H9 (cell line): Measurements from ENCODE around the gene PYDC1. TPM values are rescaled to one million over a fixed set of nuclear protein-coding genes. Genes with fewer than 3 reads are reported as not detected.

Source experiments
- DNase-seq: peaks from one replicate; pipeline ENCODE4 v3.0.0-alpha.2; 2017
- H2AFZ ChIP-seq: one replicate; pipeline ENCODE4 v1.6.1; 2013; ENCODE audit warnings: mild to moderate bottlenecking, low read length, control low read depth, moderate library complexity
- H2AK5ac ChIP-seq: 2 replicates; pipeline ENCODE4 v1.6.1; 2013; ENCODE audit warnings: low read length, control low read depth, mixed read lengths; ENCODE audit not compliant: insufficient read length
- H2BK120ac ChIP-seq: one replicate; pipeline ENCODE4 v1.6.1; 2013; ENCODE audit warnings: low read depth, mild to moderate bottlenecking, low read length, control low read depth, inconsistent platforms; ENCODE audit not compliant: poor library complexity, severe bottlenecking
- H2BK12ac ChIP-seq: 2 replicates; pipeline ENCODE4 v1.6.1; 2013; ENCODE audit warnings: low read length, control low read depth, mixed read lengths, low read depth; ENCODE audit not compliant: insufficient read length
- H2BK15ac ChIP-seq: 2 replicates; pipeline ENCODE4 v1.6.1; 2013; ENCODE audit warnings: low read depth, low read length, control low read depth
- H2BK20ac ChIP-seq: one replicate; pipeline ENCODE4 v1.6.1; 2013; ENCODE audit warnings: low read depth, mild to moderate bottlenecking, low read length, control low read depth, inconsistent platforms; ENCODE audit not compliant: poor library complexity, severe bottlenecking
- H2BK5ac ChIP-seq: 2 replicates; pipeline ENCODE4 v1.6.1; 2013; ENCODE audit warnings: low read length, control low read depth, mixed read lengths; ENCODE audit not compliant: insufficient read length
- H3K14ac ChIP-seq: 2 replicates; pipeline ENCODE4 v1.6.1; 2013; ENCODE audit warnings: low read length, control low read depth; ENCODE audit not compliant: insufficient read depth
- H3K18ac ChIP-seq: 2 replicates; pipeline ENCODE4 v1.6.1; 2013; ENCODE audit warnings: low read depth, mild to moderate bottlenecking, mixed read lengths, low read length, control low read depth; ENCODE audit not compliant: insufficient read length
- H3K23ac ChIP-seq: 2 replicates; pipeline ENCODE4 v1.6.1; 2013; ENCODE audit warnings: low read length, control low read depth, mixed read lengths, low read depth; ENCODE audit not compliant: insufficient read length
- H3K23me2 ChIP-seq: 2 replicates; pipeline ENCODE4 v1.6.1; 2013; ENCODE audit warnings: low read depth, mild to moderate bottlenecking, mixed read lengths, low read length, control low read depth; ENCODE audit not compliant: insufficient read length, poor library complexity, severe bottlenecking
- H3K27ac ChIP-seq: 2 replicates; pipeline ENCODE4 v1.5.1; 2013; ENCODE audit warnings: low read length, control low read depth, mixed read lengths, low read depth; ENCODE audit not compliant: insufficient read length
- H3K27me3 ChIP-seq: 2 replicates; pipeline ENCODE4 v1.6.1; 2013; ENCODE audit warnings: low read length, control low read depth, inconsistent platforms; ENCODE audit not compliant: insufficient read depth
- H3K4ac ChIP-seq: 2 replicates; pipeline ENCODE4 v1.6.1; 2013; ENCODE audit warnings: low read depth, mild to moderate bottlenecking, control low read depth, inconsistent platforms, low read length, moderate library complexity
- H3K4me1 ChIP-seq: 2 replicates; pipeline ENCODE4 v1.6.1; 2013; ENCODE audit warnings: low read length, control low read depth, inconsistent platforms; ENCODE audit not compliant: insufficient read depth
- H3K4me2 ChIP-seq: 2 replicates; pipeline ENCODE4 v1.6.1; 2013; ENCODE audit warnings: low read length, control low read depth, mixed read lengths; ENCODE audit not compliant: insufficient read length, insufficient read depth
- H3K56ac ChIP-seq: 2 replicates; pipeline ENCODE4 v1.6.1; 2013; ENCODE audit warnings: low read depth, mild to moderate bottlenecking, mixed read lengths, low read length, control low read depth; ENCODE audit not compliant: insufficient read length
- H3K79me1 ChIP-seq: 2 replicates; pipeline ENCODE4 v1.6.1; 2013; ENCODE audit warnings: low read depth, mild to moderate bottlenecking, moderate library complexity, low read length, control low read depth, inconsistent platforms; ENCODE audit not compliant: insufficient read depth, poor library complexity, severe bottlenecking
- H3K79me2 ChIP-seq: 2 replicates; pipeline ENCODE4 v1.6.1; 2013; ENCODE audit warnings: low read length, control low read depth, inconsistent platforms; ENCODE audit not compliant: insufficient read depth
- H3K9ac ChIP-seq: 2 replicates; pipeline ENCODE4 v1.6.1; 2013; ENCODE audit warnings: low read length, control low read depth, mixed read lengths; ENCODE audit not compliant: insufficient read length; ENCODE audit errors: extremely low read depth
- H3K9me3 ChIP-seq: one replicate; pipeline ENCODE4 v1.6.1; 2013; ENCODE audit warnings: low read depth, low read length, inconsistent platforms; ENCODE audit not compliant: control insufficient read depth
- H3T11ph ChIP-seq: one replicate; pipeline ENCODE4 v1.6.1; 2013; ENCODE audit warnings: mild to moderate bottlenecking, low read length, control low read depth, inconsistent platforms
- H4K20me1 ChIP-seq: one replicate; pipeline ENCODE4 v1.6.1; 2013; ENCODE audit not compliant: control insufficient read depth, insufficient read length, insufficient read depth
- H4K5ac ChIP-seq: 2 replicates; pipeline ENCODE4 v1.6.1; 2013; ENCODE audit warnings: low read depth, mild to moderate bottlenecking, mixed read lengths, low read length, control low read depth; ENCODE audit not compliant: insufficient read length
- H4K8ac ChIP-seq: replicated peaks from 2 replicates; pipeline ENCODE4 v1.6.1; 2013; ENCODE audit warnings: low read length, control low read depth, mixed read lengths, low read depth; ENCODE audit not compliant: insufficient read length
- H4K91ac ChIP-seq: 2 replicates; pipeline ENCODE4 v1.6.1; 2013; ENCODE audit warnings: low read depth, mild to moderate bottlenecking, moderate library complexity, mixed read lengths, low read length, control low read depth; ENCODE audit not compliant: insufficient read length
- H3K27ac Mint-ChIP-seq, 3 experiments: 2 replicates in 2 of 3; 3 replicates in 1 of 3; pipeline ENCODE4 v1.8.0; 2020 to 2021; ENCODE audit warnings: mixed read lengths in 3 of 3, mild to moderate bottlenecking in 1 of 3, moderate library complexity in 1 of 3
- H3K27me3 Mint-ChIP-seq: 2 replicates; pipeline ENCODE4 v1.8.0; 2021; ENCODE audit warnings: low read depth, mild to moderate bottlenecking, moderate library complexity, mixed read lengths
- H3K36me3 Mint-ChIP-seq, 3 experiments: 2 replicates in 2 of 3; 3 replicates in 1 of 3; pipeline ENCODE4 v1.8.0; 2020 to 2021; ENCODE audit warnings: low read depth in 3 of 3, mixed read lengths in 3 of 3; ENCODE audit not compliant: insufficient read depth in 1 of 3
- H3K4me1 Mint-ChIP-seq, 2 experiments: 2 replicates each; pipeline ENCODE4 v1.8.0; 2020; ENCODE audit warnings: mixed read lengths in 2 of 2
- H3K4me3 Mint-ChIP-seq, 2 experiments: 2 replicates in 1 of 2; 3 replicates in 1 of 2; pipeline ENCODE4 v1.8.0; 2020 to 2021; ENCODE audit warnings: mild to moderate bottlenecking in 2 of 2, mixed read lengths in 2 of 2, moderate library complexity in 1 of 2
- H3K9me3 Mint-ChIP-seq, 2 experiments: 2 replicates in 1 of 2; 3 replicates in 1 of 2; pipeline ENCODE4 v1.8.0; 2020; ENCODE audit warnings: mild to moderate bottlenecking in 2 of 2, mixed read lengths in 2 of 2, moderate library complexity in 1 of 2
- WGBS: extraction: QIAGEN DNeasy Blood & Tissue Kit; methylation state at CpG from one replicate; pipeline ENCODE4 v1.1.7; 2013; ENCODE audit warnings: missing lambda C conversion rate, low lambda C conversion rate, mixed read lengths; ENCODE audit not compliant: insufficient read length; ENCODE audit errors: extremely low coverage; 5-methylcytosine and 5-hydroxymethylcytosine counted together
- total RNA-seq: library from RNA; stranded (reverse); gene quantifications from 2 replicates; pipeline ENCODE4 v1.2.1, GENCODE V29; 2021
- TF ChIP-seq, protein P1 (sequence below): fragments of 200-600 bp; sonication (generic); conservative IDR thresholded peaks from 3 replicates; pipeline ENCODE4 v1.8.0; 2021; ENCODE audit warnings: antibody characterized with exemption, mild to moderate bottlenecking

Gene PYDC1
- total RNA-seq, 1 experiment from 2014 or later = 0.70 TPM

DNA sequence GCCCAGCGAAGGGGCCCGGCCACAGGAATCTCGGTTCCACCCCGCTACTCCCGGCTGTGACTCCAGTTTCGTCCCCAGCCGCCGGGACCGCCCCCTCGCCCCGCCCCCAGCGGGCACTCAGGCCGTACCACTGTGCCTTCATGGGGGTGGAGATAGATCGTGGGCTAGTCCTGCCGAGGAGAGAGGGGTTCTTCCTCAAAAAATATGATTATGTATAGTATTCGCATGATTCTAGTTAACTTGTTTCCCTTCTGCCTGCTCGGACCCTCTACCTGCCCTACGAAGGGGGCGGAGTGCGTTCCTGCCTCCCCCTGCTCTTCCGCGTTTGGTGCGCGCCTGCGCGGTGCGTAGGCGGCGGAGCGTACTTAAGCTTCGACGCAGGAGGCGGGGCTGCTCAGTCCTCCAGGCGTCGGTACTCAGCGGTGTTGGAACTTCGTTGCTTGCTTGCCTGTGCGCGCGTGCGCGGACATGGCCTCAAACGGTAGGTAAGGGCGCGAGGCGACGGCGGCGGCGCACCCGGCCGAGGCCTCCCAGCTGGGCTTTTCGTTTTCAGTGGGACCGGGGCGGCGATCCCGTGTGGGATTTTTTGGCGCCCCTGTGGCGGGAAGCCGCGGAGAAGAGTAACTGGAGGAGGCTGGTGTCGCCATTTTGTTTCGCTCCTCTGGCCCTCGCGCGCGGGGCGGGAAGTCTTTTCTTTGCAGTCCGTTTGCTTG lies 37.0 kb downstream of the PYDC1 start, which contains the start of gene FUS:
Gene FUS, plus strand, starts transcription at position 393 of the 713 bp plus-strand sequence. Its CDS starts 76 bp downstream, at position 469.
- no peaks in the 10 kb centered on the region for H4K20me1 ChIP-seq
- Mint-ChIP-seq H3K9me3 (peaks cover 0 to 2% of the 10 kb centered on the region in 2 experiments; a peak in 2 of 5 replicates), H3K36me3 (peaks cover 40 to 42% (median 40%) of the 10 kb centered on the region in 3 experiments), H3K27ac (peak within 1 kb of the TSS; percentile 100), H3K27me3 (peaks cover 2% of the 10 kb centered on the region), H3K4me3 (peak within 1 kb of the TSS; percentile 97 to 99), H3K4me1 (peaks cover 33 to 35% of the 10 kb centered on the region in 2 experiments)
- H3K4ac ChIP-seq = peak within 1 kb of the TSS; percentile 3; the same call in 1 of the 2 replicates
- WGBS = no CpG with 5 or more reads among the region's 69 CpGs
- H3K27ac ChIP-seq = peak within 1 kb of the TSS; percentile 36
- no peak within 1 kb of the TSS for H3T11ph ChIP-seq
- peak within 1 kb of the TSS; percentile 87 for H3K4me2 ChIP-seq
- H4K91ac ChIP-seq = peak within 1 kb of the TSS; percentile 51
- H4K8ac ChIP-seq = no peak within 1 kb of the TSS
- peaks cover 9% of the 10 kb centered on the region for H3K23me2 ChIP-seq
- no peaks in the 10 kb centered on the region for H3K27me3 ChIP-seq
- peak within 1 kb of the TSS; percentile 96 for H3K18ac ChIP-seq
- peak within 1 kb of the TSS; percentile 96 for H3K14ac ChIP-seq
- H3K79me2 ChIP-seq = peaks cover 37% of the 10 kb centered on the region
- peak within 1 kb of the TSS; percentile 55 for H2BK5ac ChIP-seq
- peaks cover 9% of the 10 kb centered on the region for H3K79me1 ChIP-seq
- H2AFZ ChIP-seq = no peak within 1 kb of the TSS
- no peak within 1 kb of the TSS for H2AK5ac ChIP-seq
- no peak within 1 kb of the TSS for H2BK15ac ChIP-seq
- no peaks in the 10 kb centered on the region for H3K9me3 ChIP-seq
- DNase-seq = peak; percentile 86
- no peak within 1 kb of the TSS for H2BK20ac ChIP-seq
- H3K4me1 ChIP-seq = no peaks in the 10 kb centered on the region; the same call in 1 of the 2 replicates
- H4K5ac ChIP-seq = peak within 1 kb of the TSS; percentile 9
- no peak within 1 kb of the TSS for H3K23ac ChIP-seq
- TF ChIP-seq, protein P1, sequence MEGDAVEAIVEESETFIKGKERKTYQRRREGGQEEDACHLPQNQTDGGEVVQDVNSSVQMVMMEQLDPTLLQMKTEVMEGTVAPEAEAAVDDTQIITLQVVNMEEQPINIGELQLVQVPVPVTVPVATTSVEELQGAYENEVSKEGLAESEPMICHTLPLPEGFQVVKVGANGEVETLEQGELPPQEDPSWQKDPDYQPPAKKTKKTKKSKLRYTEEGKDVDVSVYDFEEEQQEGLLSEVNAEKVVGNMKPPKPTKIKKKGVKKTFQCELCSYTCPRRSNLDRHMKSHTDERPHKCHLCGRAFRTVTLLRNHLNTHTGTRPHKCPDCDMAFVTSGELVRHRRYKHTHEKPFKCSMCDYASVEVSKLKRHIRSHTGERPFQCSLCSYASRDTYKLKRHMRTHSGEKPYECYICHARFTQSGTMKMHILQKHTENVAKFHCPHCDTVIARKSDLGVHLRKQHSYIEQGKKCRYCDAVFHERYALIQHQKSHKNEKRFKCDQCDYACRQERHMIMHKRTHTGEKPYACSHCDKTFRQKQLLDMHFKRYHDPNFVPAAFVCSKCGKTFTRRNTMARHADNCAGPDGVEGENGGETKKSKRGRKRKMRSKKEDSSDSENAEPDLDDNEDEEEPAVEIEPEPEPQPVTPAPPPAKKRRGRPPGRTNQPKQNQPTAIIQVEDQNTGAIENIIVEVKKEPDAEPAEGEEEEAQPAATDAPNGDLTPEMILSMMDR = no peak
- no peak within 1 kb of the TSS for H3K56ac ChIP-seq
- peak within 1 kb of the TSS; percentile 97 for H3K9ac ChIP-seq
- peak within 1 kb of the TSS; percentile 84 for H2BK120ac ChIP-seq
- H2BK12ac ChIP-seq = no peak within 1 kb of the TSS
